Measurements from ENCODE around the gene CHAC2. TPM values are rescaled to one million over a fixed set of nuclear protein-coding genes. Genes with fewer than 3 reads are reported as not detected.

CHAC2 gene
- total and polyA plus RNA-seq, 2 of the 13 experiments (the other 11 are each of a cell fraction or from before 2014, with no cell fraction given), result 1.7 to 10.7 TPM

DNA sequence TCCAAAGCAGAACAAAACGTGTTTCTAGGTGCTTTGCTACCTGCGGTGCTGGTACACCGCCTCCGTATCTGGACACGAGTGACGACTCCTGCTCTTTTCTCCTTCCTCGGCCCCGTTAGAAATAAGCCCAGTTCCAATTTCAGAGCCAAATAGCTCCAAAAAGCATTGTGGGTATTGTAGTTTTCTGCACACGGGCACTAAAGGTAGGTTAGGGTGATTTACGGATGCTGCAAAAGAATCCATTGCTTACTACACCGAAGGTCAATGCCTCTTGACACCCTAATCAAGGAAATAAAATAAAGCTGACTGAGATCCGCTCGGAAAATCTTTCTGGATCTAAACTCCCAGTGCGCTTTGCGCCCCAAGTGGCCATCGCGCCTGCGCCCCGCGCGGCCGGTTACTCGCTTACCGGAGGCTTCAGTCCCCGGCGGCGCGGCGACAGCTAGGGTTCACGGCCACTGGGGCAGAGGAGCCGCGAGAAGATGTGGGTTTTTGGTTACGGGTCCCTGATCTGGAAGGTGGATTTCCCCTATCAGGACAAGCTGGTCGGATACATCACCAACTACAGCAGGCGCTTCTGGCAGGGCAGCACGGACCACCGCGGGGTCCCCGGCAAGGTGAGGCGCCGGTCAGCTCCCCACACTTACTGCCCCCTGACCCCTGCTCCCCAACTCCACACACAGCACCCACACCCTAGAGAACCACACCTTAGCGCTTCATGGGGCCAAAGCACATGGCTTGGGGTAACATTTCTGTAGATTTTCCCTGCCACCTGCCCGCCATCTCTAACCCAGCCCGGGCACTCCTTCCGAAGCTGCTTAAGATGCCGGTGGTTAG, at the start of gene CHAC2 (continued):
- TF ChIP-seq, protein P1, sequence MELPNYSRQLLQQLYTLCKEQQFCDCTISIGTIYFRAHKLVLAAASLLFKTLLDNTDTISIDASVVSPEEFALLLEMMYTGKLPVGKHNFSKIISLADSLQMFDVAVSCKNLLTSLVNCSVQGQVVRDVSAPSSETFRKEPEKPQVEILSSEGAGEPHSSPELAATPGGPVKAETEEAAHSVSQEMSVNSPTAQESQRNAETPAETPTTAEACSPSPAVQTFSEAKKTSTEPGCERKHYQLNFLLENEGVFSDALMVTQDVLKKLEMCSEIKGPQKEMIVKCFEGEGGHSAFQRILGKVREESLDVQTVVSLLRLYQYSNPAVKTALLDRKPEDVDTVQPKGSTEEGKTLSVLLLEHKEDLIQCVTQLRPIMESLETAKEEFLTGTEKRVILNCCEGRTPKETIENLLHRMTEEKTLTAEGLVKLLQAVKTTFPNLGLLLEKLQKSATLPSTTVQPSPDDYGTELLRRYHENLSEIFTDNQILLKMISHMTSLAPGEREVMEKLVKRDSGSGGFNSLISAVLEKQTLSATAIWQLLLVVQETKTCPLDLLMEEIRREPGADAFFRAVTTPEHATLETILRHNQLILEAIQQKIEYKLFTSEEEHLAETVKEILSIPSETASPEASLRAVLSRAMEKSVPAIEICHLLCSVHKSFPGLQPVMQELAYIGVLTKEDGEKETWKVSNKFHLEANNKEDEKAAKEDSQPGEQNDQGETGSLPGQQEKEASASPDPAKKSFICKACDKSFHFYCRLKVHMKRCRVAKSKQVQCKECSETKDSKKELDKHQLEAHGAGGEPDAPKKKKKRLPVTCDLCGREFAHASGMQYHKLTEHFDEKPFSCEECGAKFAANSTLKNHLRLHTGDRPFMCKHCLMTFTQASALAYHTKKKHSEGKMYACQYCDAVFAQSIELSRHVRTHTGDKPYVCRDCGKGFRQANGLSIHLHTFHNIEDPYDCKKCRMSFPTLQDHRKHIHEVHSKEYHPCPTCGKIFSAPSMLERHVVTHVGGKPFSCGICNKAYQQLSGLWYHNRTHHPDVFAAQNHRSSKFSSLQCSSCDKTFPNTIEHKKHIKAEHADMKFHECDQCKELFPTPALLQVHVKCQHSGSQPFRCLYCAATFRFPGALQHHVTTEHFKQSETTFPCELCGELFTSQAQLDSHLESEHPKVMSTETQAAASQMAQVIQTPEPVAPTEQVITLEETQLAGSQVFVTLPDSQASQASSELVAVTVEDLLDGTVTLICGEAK (IDR thresholded peaks at IDR 0.05), result no peak
- TF ChIP-seq, protein P1 (CRISPR knock-in tag; IDR thresholded peaks at IDR 0.05), result peak; percentile 74; the same call in 1 of the 2 replicates
- TF ChIP-seq, protein P2, sequence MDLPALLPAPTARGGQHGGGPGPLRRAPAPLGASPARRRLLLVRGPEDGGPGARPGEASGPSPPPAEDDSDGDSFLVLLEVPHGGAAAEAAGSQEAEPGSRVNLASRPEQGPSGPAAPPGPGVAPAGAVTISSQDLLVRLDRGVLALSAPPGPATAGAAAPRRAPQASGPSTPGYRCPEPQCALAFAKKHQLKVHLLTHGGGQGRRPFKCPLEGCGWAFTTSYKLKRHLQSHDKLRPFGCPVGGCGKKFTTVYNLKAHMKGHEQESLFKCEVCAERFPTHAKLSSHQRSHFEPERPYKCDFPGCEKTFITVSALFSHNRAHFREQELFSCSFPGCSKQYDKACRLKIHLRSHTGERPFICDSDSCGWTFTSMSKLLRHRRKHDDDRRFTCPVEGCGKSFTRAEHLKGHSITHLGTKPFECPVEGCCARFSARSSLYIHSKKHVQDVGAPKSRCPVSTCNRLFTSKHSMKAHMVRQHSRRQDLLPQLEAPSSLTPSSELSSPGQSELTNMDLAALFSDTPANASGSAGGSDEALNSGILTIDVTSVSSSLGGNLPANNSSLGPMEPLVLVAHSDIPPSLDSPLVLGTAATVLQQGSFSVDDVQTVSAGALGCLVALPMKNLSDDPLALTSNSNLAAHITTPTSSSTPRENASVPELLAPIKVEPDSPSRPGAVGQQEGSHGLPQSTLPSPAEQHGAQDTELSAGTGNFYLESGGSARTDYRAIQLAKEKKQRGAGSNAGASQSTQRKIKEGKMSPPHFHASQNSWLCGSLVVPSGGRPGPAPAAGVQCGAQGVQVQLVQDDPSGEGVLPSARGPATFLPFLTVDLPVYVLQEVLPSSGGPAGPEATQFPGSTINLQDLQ (CRISPR knock-in tag; IDR thresholded peaks at IDR 0.05), result no peak
- TF ChIP-seq HNRNPUL1 (IDR thresholded peaks at IDR 0.05; ENCODE audit: low read depth, low read length), result no peak
- TF ChIP-seq ZSCAN25 (CRISPR knock-in tag; IDR thresholded peaks at IDR 0.05), result no peak
- TF ChIP-seq, protein P3, sequence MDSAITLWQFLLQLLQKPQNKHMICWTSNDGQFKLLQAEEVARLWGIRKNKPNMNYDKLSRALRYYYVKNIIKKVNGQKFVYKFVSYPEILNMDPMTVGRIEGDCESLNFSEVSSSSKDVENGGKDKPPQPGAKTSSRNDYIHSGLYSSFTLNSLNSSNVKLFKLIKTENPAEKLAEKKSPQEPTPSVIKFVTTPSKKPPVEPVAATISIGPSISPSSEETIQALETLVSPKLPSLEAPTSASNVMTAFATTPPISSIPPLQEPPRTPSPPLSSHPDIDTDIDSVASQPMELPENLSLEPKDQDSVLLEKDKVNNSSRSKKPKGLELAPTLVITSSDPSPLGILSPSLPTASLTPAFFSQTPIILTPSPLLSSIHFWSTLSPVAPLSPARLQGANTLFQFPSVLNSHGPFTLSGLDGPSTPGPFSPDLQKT (CRISPR knock-in tag; IDR thresholded peaks at IDR 0.05; ENCODE audit: borderline replicate concordance), result no peak
- TF ChIP-seq CBX1 (IDR thresholded peaks at IDR 0.05; ENCODE audit: low read depth), result no peak
- 0 out of 2 replicates have a peak, but pooled peaks have one; percentile 35 for TF ChIP-seq ZNF101 (CRISPR knock-in tag; IDR thresholded peaks at IDR 0.05; ENCODE audit: borderline replicate concordance, low read depth)
- no peak for TF ChIP-seq TSC22D2 (CRISPR knock-in tag; IDR thresholded peaks at IDR 0.05; ENCODE audit: borderline replicate concordance)
- TF ChIP-seq, protein P4, sequence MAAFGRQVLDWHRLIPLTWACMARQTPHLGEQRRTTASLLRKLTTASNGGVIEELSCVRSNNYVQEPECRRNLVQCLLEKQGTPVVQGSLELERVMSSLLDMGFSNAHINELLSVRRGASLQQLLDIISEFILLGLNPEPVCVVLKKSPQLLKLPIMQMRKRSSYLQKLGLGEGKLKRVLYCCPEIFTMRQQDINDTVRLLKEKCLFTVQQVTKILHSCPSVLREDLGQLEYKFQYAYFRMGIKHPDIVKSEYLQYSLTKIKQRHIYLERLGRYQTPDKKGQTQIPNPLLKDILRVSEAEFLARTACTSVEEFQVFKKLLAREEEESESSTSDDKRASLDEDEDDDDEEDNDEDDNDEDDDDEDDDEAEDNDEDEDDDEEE (CRISPR knock-in tag; IDR thresholded peaks at IDR 0.05), result 0 out of 2 replicates have a peak, but pooled peaks have one; percentile 26
- TF ChIP-seq, protein P5, sequence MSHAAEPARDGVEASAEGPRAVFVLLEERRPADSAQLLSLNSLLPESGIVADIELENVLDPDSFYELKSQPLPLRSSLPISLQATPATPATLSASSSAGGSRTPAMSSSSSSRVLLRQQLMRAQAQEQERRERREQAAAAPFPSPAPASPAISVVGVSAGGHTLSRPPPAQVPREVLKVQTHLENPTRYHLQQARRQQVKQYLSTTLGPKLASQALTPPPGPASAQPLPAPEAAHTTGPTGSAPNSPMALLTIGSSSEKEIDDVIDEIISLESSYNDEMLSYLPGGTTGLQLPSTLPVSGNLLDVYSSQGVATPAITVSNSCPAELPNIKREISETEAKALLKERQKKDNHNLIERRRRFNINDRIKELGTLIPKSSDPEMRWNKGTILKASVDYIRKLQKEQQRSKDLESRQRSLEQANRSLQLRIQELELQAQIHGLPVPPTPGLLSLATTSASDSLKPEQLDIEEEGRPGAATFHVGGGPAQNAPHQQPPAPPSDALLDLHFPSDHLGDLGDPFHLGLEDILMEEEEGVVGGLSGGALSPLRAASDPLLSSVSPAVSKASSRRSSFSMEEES (CRISPR knock-in tag; IDR thresholded peaks at IDR 0.05), result peak; percentile 15; the same call in 1 of the 2 replicates
- TF ChIP-seq ZNF34 (CRISPR knock-in tag; IDR thresholded peaks at IDR 0.05; ENCODE audit: borderline replicate concordance), result no peak
